ELR (cell line): Measurements from ENCODE around the gene TRDN.
A peak's percentile ranks its signal among the peaks of the same experiment; 100 is the strongest.
"Not testable (repeated sequence)": the region's sequence is repeated elsewhere in the genome, so short reads cannot be mapped to it uniquely, and the experiment has no call there.

Experiments
- DNase-seq: peaks from one replicate; pipeline ENCODE4 v3.0.0-alpha.2; 2015; ENCODE audit warnings: low read depth

The TRDN gene

DNA sequence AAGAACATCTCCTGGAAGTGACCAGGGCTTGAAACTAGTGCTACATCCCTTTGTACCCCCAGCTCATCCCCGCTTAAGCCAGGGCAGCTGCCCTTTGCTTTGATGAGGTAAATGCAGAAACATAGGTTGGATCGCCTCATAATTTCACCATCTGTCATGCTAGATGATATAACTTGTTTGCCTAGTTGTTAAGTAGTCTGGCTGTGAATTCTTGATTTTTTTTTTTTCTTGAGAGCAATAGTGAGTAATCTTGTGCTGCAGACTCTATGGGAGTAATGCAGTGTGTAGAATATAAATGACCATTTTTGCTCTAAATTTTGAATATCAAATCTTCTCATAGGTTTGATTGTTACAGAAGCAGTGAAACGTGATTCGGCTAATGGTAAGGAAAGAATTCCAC is 4.1 kb downstream of the TRDN start:
- DNase-seq: no peak

DNA sequence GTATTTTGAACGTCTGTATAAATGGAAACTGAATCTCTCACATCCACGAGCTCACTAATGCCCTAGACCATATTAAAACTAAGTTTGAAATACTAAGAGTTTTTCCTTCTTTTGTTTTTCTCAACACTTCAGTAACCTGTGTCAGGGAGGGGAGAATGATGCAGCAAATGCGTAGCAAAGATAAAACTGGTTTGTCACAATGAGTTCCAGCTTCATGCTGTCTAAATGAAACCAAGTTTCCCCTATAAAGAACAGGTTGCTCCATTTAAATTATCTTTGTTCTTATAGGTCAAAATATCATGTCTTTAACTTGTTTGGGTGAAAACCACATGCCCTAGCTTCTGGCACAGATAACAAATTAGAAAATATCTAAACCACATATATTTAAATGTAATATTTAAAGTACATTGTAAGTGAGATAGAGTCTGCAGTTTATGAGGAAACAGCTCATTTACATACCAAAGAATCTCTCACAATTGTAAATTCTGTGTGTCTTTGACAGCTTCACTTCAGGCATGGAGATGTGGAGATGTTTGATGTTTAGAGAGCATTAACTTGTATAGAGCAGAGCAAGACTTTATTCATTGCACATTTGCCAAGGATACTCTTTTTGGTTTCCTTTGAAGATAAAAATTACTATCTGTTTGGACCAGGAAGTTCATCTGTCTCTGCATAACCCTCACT is 7.3 kb downstream of the TRDN start:
- DNase-seq: no peak

DNA sequence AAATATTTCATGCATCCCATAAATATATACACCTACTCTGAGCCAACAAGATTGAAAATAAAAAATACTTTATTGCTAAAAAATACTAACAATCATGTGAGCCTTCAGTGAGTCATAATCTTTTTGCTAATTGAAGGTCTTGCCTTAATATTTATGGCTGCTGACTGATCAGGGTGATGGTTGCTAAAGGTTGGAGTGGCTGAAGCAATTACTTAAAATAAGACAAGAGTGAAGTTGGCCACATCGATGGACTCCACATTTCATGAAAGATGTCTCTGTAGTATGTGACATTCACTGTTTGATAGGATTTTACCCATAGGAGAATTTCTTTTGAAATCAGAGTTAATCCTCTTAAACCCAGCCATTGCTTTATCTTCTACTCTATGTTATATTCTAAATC is 11.1 kb downstream of the TRDN start:
- DNase-seq: no peak

DNA sequence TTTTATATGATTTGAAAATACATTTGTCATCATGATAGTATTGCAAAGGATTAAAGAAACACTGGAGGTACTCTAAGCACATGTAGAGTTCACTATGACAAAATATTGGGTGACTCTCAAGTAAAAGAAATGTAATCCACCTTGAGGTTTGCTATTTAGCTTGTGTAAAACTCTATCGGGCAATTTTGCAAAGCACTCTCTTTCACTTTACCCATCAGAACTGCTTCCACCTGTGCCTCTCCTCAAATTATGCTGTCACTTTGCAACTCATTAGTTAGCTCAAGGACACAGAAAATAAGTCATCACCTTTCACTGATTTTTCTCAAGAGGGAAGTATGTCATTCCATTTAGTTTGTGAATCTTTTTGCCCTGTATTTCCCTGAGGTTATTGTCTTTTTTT is 14.0 kb downstream of the TRDN start:
- DNase-seq: no peak

DNA sequence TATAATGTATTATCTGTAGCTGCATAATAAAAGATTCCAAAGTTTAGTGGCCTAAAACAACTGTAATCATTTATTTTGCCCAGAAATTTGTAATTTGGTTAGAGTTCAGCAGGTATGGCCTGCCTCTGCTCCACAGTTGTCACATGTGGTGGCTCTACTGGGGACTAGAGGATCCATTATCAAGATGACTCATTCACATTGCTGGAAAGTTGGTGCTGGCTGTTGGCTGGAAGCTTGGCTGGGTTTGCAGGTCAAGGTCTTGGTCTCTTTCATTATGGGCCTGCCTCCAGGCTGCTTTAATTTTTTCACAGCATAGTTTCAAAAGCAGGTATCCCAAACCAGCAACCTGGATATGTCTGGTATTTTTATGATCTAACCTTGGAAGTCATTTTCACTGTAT is 17.6 kb downstream of the TRDN start:
- no peak for DNase-seq

DNA sequence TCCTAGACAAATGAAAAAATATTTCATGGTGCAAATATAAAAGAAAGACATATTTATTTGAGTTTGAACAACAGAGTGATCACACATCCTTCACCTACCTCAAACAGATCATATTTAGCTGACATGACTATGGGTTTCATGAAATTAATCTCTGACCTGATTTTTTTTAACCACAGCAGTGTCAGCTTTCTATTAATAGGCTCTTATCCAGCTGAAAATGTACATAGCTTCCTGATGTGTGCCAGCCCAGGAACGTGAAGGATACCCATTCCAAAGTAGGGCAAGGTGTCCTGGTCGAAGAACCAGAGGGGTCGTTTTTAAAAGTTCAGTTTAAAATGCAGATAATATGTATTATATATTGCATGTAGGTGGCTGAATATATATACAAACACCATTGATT is 19.8 kb downstream of the TRDN start:
- no peak for DNase-seq

DNA sequence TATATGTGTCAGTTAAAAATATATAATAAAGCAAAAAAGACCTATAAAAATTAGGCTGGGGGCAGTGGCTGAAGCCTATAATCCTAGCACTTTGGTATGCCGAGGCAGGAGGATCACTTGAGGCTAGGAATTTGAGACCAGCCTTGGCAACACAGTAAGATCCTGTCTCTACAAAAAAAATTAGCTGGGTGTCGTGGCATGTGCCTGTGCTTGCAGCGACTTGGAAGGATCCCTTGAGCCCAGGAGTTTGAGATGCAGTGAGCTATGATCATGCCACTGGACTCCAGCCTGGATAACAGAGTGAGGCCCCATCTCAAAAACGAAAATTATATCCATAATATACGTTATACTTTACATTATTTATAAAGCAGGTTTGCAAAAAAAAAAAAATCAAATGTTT is 20.7 kb downstream of the TRDN start:
- no peak for DNase-seq

DNA sequence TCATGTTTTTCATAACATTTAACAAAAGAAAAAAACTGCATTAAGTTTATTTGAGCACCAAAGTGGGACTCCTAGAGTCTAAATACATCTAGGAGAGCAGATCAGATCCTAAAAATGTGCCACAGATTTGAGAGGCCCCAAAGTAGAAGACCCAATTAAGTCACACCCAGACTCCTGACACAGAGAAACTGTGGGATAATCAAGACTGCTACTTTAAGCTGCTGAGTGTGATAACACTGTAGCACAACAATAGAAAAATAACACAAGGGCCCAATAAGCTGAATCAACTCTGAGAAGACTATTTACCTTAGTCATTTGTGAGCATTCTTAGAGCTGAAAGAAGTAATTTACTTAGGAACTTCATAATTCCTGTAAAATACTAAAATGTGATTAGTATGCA is 26.0 kb downstream of the TRDN start:
- no peak for DNase-seq

DNA sequence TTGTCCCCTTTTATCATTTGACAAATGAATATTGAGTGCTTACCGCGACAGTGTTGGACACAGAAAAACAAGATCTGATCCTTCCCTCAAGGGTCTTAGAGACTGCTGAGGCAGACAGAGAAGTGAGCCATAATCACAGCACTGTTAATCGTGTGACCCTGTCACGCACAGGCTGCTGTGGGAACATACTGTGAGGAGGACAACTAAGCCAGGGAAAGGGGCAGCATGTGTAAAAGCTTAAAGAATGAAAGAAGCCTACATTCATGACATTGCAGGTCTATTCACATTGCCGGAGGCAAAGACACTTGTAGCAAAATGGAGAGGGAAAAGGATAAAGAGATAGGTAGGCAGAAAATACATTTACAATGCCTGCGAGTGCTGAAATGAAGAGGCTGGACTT is 32.7 kb downstream of the TRDN start:
- peak; percentile 14 for DNase-seq

DNA sequence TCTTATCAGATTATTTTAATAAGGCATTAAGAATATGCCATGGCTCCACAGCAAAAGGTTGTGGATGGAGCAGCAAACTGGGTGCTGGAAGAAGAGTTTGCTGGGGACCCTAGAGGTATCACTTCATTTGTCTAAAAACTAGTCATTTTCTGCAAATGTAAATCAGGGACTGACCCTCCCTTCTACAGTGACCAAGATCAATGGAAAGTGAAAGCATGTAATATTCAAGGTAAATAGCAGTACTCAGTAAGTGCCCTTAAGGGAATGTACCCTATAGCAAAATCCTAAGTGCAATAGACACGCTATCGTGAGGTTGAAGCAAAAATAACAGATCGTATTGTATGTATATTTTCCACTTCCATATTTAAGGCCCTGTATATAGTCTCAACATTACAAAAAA is 38.7 kb downstream of the TRDN start:
- no peak for DNase-seq

DNA sequence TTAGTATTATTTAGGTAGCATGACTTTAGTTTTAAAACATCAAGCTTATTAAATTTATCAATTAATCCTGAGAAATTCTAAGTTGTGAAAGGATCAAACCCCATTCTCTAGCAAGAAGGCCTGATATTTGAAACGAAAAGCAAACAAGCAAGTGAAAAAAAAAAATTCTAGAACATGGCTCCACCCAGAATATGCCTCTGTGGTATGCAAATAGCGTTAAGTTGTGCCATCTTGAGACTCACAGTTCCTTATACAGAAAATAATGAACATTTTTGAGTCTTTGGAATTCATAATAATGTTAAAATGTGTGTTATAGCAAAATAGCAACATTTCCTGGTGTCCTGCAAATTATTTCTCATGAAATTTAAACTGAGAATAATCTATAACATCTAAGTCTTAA is 42.0 kb downstream of the TRDN start:
- no peak for DNase-seq

DNA sequence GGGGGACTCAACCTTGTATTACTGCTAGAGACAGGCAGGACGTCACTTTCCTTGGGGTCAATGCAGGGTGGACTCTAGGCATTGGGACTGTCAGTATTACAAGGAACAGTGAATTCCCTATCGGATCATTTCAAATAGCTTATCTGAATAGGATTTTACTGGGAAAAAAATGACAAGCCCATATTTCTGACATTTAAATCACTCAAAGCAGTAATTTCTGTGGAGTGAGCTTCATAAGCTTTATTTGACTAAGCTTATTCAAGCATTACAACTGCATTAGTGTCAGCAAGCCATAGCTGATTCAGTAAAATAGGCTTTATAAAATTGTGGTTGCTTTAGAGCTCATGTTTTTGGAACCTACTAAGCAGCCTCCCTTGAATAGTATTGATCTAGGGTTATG is 44.3 kb downstream of the TRDN start:
- no peak for DNase-seq

DNA sequence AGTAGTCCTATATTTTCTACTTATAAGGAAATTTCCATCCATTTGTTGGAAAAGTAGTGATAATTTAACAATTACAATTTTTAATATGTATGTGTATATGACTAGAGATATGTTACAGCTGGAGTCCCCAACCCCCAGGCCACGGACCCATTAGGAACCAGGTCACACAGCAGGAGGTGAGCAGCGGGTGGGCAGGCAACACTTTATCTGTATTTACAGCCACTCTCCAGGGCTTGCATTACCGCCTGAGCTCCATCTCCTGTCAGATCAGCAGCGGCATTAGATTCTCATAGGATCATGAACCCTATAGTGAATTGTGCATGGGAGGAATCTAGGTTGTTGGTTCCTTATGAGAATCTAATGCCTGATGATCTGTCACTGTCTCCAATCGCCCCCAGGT is 46.8 kb downstream of the TRDN start:
- DNase-seq: no peak

DNA sequence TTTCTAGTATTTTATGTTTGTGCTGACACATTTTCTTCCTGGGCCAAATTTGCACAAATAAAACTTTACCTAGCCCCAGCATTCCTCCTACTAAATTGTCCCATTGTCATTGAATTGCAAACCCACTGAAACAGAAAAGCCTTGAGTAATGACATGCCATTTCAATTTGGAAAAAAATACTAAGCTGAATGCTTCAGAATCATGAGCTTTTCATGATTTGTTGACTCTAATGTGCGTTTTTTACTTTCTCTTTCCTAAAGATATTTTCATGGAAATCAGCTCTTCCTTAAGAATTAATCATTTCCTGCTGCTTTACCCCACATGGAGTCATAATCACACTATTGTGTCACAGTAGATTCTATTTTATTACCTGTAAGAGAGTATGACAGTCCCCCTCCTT is 47.4 kb downstream of the TRDN start:
- peak; percentile 25 for DNase-seq

DNA sequence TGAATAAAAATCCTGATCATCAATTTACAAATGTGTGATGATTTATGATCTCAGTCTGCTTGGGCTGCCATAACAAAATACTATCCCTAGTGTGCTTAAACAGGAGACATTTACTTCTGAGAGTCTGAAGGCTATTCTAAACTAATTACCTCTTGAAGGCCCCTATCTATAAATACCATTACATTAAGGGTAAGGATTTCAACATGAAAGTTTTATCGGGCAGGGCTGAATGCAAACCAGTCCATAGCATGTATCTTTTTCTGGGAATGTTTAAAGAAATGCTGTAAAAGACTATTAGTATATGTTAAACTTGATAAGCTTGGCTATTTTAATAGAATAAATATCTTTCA is 48.2 kb downstream of the TRDN start:
- no peak for DNase-seq

DNA sequence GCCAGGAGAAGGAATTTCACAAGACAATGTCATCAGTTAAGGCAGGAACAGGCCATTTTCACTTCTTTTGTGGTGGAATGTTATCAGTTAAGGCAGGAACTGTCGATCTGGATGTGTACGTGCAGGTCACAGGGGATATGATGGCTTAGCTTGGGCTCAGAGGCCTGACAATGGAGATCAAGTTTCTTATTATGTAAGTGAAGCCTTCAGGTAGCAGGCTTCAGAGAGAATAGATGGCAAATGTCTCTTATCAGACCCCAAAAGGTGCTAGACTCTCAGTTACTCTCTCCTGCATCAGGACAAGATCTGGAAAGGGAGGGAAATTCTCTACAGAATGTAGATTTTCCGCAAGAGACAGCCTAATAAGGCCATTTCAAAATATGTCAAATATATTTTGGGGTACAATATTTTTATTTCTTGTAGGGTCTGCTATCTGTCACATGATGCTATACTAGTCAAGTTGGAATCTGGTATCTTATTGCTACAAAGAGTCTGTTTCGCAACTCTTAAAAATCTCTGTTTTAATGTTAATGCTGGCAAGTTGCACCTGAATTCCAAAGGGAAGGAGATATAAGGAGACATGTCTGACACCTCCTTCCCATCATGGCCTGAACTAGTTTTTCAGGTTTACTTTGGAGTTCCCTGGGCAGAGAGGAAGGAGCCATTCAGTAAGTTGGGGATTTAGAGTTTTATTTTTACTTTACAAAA is 48.8 kb downstream of the TRDN start:
- DNase-seq: no peak

DNA sequence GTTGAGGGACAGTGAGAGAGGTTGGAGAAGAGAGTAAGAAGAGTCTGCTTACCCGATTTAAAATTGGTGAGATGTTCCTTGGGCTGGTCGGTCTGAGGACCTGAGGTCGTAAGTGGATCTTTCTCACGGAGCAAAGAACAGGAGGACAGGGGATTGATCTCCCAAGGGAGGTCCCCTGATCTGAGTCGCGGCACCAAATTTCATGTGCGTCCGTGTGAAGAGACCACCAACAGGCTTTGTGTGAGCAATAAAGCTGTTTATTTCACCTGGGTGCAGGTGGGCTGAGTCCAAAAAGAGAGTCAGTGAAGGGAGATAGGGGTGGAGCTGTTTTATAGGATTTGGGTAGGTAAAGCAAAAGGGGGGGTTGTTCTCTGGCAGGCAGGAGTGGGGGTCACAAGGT is 49.3 kb downstream of the TRDN start:
- not testable (repeated sequence) for DNase-seq

DNA sequence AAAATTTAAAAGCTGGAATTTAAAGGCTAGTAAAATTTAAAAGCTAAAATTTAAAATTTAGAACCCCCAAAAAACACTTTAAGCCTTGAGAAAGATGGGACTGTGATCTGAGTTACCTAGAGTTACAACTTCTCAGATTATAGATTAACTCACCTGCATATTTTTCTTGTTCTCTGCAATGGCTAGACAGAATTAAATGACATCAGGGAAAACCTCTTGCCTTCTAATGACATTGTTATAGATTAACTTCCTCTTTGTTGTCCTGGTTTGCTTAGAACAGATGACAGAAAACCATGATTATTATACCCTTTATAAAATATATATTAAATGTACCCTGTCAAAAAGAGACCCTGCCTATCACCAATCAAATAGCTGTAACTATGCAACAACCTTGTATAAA is 56.4 kb downstream of the TRDN start:
- no peak for DNase-seq

DNA sequence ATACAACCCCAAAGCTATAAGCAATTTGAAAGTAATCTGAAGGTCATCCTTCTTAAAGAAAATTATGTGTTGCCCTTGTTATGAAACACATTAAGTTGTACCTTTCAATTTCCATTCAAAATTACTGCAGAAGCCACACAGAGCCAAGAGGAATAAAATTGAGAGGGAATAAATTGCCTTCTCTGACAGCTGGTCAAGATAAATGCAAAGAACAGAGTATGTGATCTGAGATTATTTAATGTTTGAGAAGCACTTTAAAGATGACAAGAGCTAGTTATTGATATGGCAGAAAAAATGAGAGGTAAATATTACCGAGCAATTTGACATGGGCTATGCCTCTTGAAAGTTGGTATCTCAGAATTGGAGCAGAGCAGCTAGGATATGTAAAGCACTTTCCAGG is 61.6 kb downstream of the TRDN start:
- DNase-seq: no peak

DNA sequence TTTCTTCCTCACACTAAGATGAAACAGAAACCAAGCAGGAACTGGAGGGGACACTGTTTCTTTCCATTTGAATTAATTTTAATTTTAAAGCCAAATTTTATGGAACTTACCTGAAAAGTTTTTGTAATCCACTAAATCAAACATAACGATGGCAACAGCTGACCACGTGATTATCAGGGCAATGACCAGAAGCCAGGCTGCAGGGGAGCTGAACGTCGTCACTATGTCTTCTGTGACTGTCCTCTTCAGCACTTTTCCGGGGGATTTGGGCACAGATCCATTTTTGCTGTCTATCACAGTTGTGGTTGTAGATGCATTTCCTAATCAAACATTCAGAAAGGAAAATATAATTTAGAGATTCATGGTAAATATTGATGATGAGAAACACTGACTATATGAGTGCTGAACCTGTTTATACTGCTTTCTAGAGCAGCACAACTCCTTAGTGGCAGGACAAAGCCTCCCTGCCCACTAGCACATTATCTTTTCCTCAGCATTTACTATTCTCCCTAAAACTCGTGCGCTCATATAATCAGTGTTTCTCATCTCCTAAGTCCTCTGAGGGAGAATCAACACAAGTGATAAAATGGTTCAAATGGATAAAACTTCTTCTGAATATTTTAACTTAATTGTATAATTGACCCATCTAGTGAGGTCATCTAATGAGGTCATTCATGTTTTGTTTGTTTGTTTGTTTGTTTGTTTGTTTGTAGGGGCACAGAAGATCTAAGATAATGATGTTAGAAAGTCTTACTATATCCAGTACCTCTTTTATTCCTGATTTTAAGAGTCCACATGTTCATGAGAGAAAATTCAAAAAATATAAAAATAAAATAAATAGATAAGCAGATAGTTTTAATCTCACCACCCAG is 65.7 kb downstream of the TRDN start:
- no peak for DNase-seq

DNA sequence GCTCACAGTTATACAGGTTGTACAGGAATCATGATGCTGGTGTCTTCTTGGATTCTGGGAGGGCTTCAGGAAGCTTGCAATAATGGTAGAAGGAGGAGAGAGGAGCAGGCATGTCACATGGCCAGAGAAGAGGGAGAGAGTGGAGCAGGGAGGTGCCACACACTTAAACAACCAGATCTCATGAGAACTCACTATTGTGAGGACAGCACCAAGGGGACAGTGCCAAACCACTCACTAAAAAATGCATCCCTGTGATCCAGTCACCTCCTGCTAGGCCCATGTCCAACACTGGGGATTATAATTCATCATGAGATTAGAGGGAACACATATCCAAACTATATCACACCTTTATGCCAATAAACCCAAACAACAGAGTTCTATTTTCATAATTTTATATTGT is 67.2 kb downstream of the TRDN start:
- DNase-seq: no peak

DNA sequence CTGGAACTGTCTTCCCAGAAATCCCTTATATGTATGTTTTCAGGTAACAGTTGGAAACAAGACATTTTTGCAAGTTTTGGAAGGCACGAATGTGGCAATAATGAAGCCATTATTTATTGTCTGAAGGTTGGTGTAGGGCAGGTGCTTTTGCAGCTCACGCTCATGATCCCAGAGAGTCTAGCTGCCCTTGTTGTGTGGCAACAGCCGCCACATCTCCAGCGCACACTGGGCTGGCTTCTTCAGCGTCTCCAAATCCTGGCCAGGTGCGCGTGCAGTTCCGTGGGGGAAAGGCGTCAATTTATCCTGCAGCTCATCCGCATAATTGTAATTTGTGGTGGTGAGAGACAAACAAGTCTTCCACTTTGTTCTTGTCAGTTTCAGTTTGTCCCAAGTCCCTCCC is 71.2 kb downstream of the TRDN start:
- no peak for DNase-seq

DNA sequence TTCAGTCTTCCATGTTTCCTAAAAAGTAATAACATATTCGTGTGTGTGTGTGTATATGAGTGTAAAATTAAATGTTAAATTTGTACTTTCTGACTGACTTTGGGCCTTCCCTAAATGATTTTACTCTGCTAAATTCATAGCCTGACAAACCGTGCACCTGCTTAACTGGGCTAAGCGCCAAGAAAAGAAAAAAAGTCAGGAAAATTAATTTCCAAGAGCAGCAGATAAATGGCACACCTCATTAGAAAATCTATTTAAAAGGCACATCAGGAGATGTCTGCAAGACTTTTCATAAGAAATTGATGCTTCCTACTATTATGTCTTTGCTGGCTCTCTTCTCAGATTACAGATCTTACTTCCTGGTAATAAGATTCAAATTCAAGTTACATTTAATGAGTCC is 72.4 kb downstream of the TRDN start:
- no peak for DNase-seq
